ENCODE data around the gene GPSM1. TPM values are rescaled to one million over a fixed set of nuclear protein-coding genes. Genes with fewer than 3 reads are reported as not detected.

The GPSM1 gene
- polyA plus RNA-seq, 2 donors, result 1.7 to 4.5 TPM

GRCh38 chr9:136395345-136396218 is 68.2 kb downstream of the GPSM1 start:
- H3K4me3 ChIP-seq (ENCODE audit: low read depth in 1 of 2, low read length in 2 of 2), result no peak overlapping the region
- H3K4me1 ChIP-seq (ENCODE audit: control insufficient read depth in 2 of 2, insufficient read depth in 2 of 2, low read length in 1 of 2), result peaks cover 0 to 14% of the 10 kb centered on the region in 2 donors
- H3K36me3 ChIP-seq (ENCODE audit: control insufficient read depth in 2 of 2, insufficient read depth in 2 of 2, low read length in 1 of 2), result peaks cover 14 to 49% of the 10 kb centered on the region in 2 donors
- 84 to 87% methylated on average over 26 of the region's 26 CpGs for WGBS, 2 donors
- no peaks in the 10 kb centered on the region for H3K9me3 ChIP-seq (ENCODE audit: control insufficient read depth in 2 of 2, insufficient read depth in 1 of 2, low read depth in 1 of 2, low read length in 1 of 2)
- no peak overlapping the region for H3K27ac ChIP-seq (ENCODE audit: low read depth in 2 of 2, low read length in 1 of 2)
- H3K27me3 ChIP-seq (ENCODE audit: control insufficient read depth in 1 of 2, insufficient read depth in 2 of 2, low read length in 2 of 2), result no peaks in the 10 kb centered on the region

GRCh38 chr9:136396219-136396515 is 68.8 kb downstream of the GPSM1 start:
- peaks cover 14 to 49% of the 10 kb centered on the region in 2 donors for H3K36me3 ChIP-seq (ENCODE audit: control insufficient read depth in 2 of 2, insufficient read depth in 2 of 2, low read length in 1 of 2)
- no peaks in the 10 kb centered on the region for H3K9me3 ChIP-seq (ENCODE audit: control insufficient read depth in 2 of 2, insufficient read depth in 1 of 2, low read depth in 1 of 2, low read length in 1 of 2)
- H3K4me3 ChIP-seq (ENCODE audit: low read depth in 1 of 2, low read length in 2 of 2), result no peak overlapping the region
- no peaks in the 10 kb centered on the region for H3K27me3 ChIP-seq (ENCODE audit: control insufficient read depth in 1 of 2, insufficient read depth in 2 of 2, low read length in 2 of 2)
- H3K27ac ChIP-seq (ENCODE audit: low read depth in 2 of 2, low read length in 1 of 2), result no peak overlapping the region
- 67 to 75% methylated on average over 4 of the region's 4 CpGs for WGBS, 2 donors
- peaks cover 0 to 14% of the 10 kb centered on the region in 2 donors for H3K4me1 ChIP-seq (ENCODE audit: control insufficient read depth in 2 of 2, insufficient read depth in 2 of 2, low read length in 1 of 2)

GRCh38 chr9:136397643-136398042 is 70.3 kb downstream of the GPSM1 start:
- Histone ChIP-seq H3K9me3 (ENCODE audit: control insufficient read depth in 2 of 2, insufficient read depth in 1 of 2, low read depth in 1 of 2, low read length in 1 of 2) (no peaks in the 10 kb centered on the region), H3K27ac (ENCODE audit: low read depth in 2 of 2, low read length in 1 of 2) (no peak overlapping the region), H3K4me3 (ENCODE audit: low read depth in 1 of 2, low read length in 2 of 2) (no peak overlapping the region), H3K27me3 (ENCODE audit: control insufficient read depth in 1 of 2, insufficient read depth in 2 of 2, low read length in 2 of 2) (no peaks in the 10 kb centered on the region), H3K36me3 (ENCODE audit: control insufficient read depth in 2 of 2, insufficient read depth in 2 of 2, low read length in 1 of 2) (peaks cover 10 to 44% of the 10 kb centered on the region in 2 donors), H3K4me1 (ENCODE audit: control insufficient read depth in 2 of 2, insufficient read depth in 2 of 2, low read length in 1 of 2) (peaks cover 0 to 14% of the 10 kb centered on the region in 2 donors)
- WGBS, 2 donors, result 71 to 81% methylated on average over 6 of the region's 6 CpGs

- H3K27ac ChIP-seq (ENCODE audit: low read depth in 2 of 2, low read length in 1 of 2), result no peak overlapping the region
- H3K4me3 ChIP-seq (ENCODE audit: low read depth in 1 of 2, low read length in 2 of 2), result no peak overlapping the region
These were observed 70.9 kb downstream of the GPSM1 start for GRCh38 chr9:136398286-136398685.

GRCh38 chr9:136399176-136400037 is 72.1 kb downstream of the GPSM1 start:
- Histone ChIP-seq H3K4me3 (ENCODE audit: low read depth in 1 of 2, low read length in 2 of 2) (peak overlapping the region; percentile 90 to 93), H3K9me3 (ENCODE audit: control insufficient read depth in 2 of 2, insufficient read depth in 1 of 2, low read depth in 1 of 2, low read length in 1 of 2) (no peaks in the 10 kb centered on the region), H3K27ac (ENCODE audit: low read depth in 2 of 2, low read length in 1 of 2) (no peak overlapping the region), H3K4me1 (ENCODE audit: control insufficient read depth in 2 of 2, insufficient read depth in 2 of 2, low read length in 1 of 2) (peaks cover 0 to 18% of the 10 kb centered on the region in 2 donors), H3K36me3 (ENCODE audit: control insufficient read depth in 2 of 2, insufficient read depth in 2 of 2, low read length in 1 of 2) (peaks cover 10 to 44% of the 10 kb centered on the region in 2 donors), H3K27me3 (ENCODE audit: control insufficient read depth in 1 of 2, insufficient read depth in 2 of 2, low read length in 2 of 2) (no peaks in the 10 kb centered on the region)
- WGBS, 2 donors, result 1 to 2% methylated on average over 44 to 67 of the region's 67 CpGs

More at GRCh38 chr9:136398286-136398685, 70.9 kb downstream of the GPSM1 start:
- Histone ChIP-seq H3K4me1 (ENCODE audit: control insufficient read depth in 2 of 2, insufficient read depth in 2 of 2, low read length in 1 of 2) (peaks cover 0 to 14% of the 10 kb centered on the region in 2 donors), H3K36me3 (ENCODE audit: control insufficient read depth in 2 of 2, insufficient read depth in 2 of 2, low read length in 1 of 2) (peaks cover 10 to 45% of the 10 kb centered on the region in 2 donors), H3K9me3 (ENCODE audit: control insufficient read depth in 2 of 2, insufficient read depth in 1 of 2, low read depth in 1 of 2, low read length in 1 of 2) (no peaks in the 10 kb centered on the region), H3K27me3 (ENCODE audit: control insufficient read depth in 1 of 2, insufficient read depth in 2 of 2, low read length in 2 of 2) (no peaks in the 10 kb centered on the region)
- WGBS, 2 donors, result 91 to 92% methylated on average over 12 of the region's 12 CpGs

GRCh38 chr9:136400038-136400834 is 72.9 kb downstream of the GPSM1 start, which contains the start of gene SNAPC4:
Gene SNAPC4 (minus strand): TSS chr9:136400170. CDS start chr9:136398428, 1,742 bp downstream.
- WGBS, 2 donors, result 5% methylated on average over 68 to 71 of the region's 71 CpGs
- Histone ChIP-seq H3K36me3 (ENCODE audit: control insufficient read depth in 2 of 2, insufficient read depth in 2 of 2, low read length in 1 of 2) (peaks cover 10 to 40% of the 10 kb centered on the region in 2 donors), H3K27ac (ENCODE audit: low read depth in 2 of 2, low read length in 1 of 2) (no peak within 1 kb of the TSS)

GRCh38 chr9:136401173-136401922 is 74.0 kb downstream of the GPSM1 start:
- H3K4me1 ChIP-seq (ENCODE audit: control insufficient read depth in 2 of 2, insufficient read depth in 2 of 2, low read length in 1 of 2), result peaks cover 0 to 22% of the 10 kb centered on the region in 2 donors
- WGBS, 2 donors, result 89 to 90% methylated on average over 18 of the region's 18 CpGs
- H3K4me3 ChIP-seq (ENCODE audit: low read depth in 1 of 2, low read length in 2 of 2), result no peak overlapping the region
- H3K27ac ChIP-seq (ENCODE audit: low read depth in 2 of 2, low read length in 1 of 2), result no peak overlapping the region
- H3K9me3 ChIP-seq (ENCODE audit: control insufficient read depth in 2 of 2, insufficient read depth in 1 of 2, low read depth in 1 of 2, low read length in 1 of 2), result no peaks in the 10 kb centered on the region
- no peaks in the 10 kb centered on the region for H3K27me3 ChIP-seq (ENCODE audit: control insufficient read depth in 1 of 2, insufficient read depth in 2 of 2, low read length in 2 of 2)
- H3K36me3 ChIP-seq (ENCODE audit: control insufficient read depth in 2 of 2, insufficient read depth in 2 of 2, low read length in 1 of 2), result peaks cover 0 to 33% of the 10 kb centered on the region in 2 donors

More at GRCh38 chr9:136400038-136400834, 72.9 kb downstream of the GPSM1 start, which contains the start of gene SNAPC4:
- H3K9me3 ChIP-seq (ENCODE audit: control insufficient read depth in 2 of 2, insufficient read depth in 1 of 2, low read depth in 1 of 2, low read length in 1 of 2), result no peaks in the 10 kb centered on the region
- no peaks in the 10 kb centered on the region for H3K27me3 ChIP-seq (ENCODE audit: control insufficient read depth in 1 of 2, insufficient read depth in 2 of 2, low read length in 2 of 2)
- H3K4me3 ChIP-seq (ENCODE audit: low read depth in 1 of 2, low read length in 2 of 2), result peak within 1 kb of the TSS; percentile 90 to 93
- peaks cover 0 to 22% of the 10 kb centered on the region in 2 donors for H3K4me1 ChIP-seq (ENCODE audit: control insufficient read depth in 2 of 2, insufficient read depth in 2 of 2, low read length in 1 of 2)

- Histone ChIP-seq H3K27me3 (ENCODE audit: control insufficient read depth in 1 of 2, insufficient read depth in 2 of 2, low read length in 2 of 2) (no peaks in the 10 kb centered on the region), H3K9me3 (ENCODE audit: control insufficient read depth in 2 of 2, insufficient read depth in 1 of 2, low read depth in 1 of 2, low read length in 1 of 2) (no peaks in the 10 kb centered on the region), H3K4me1 (ENCODE audit: control insufficient read depth in 2 of 2, insufficient read depth in 2 of 2, low read length in 1 of 2) (peaks cover 0 to 22% of the 10 kb centered on the region in 2 donors), H3K4me3 (ENCODE audit: low read depth in 1 of 2, low read length in 2 of 2) (no peak overlapping the region), H3K27ac (ENCODE audit: low read depth in 2 of 2, low read length in 1 of 2) (no peak overlapping the region), H3K36me3 (ENCODE audit: control insufficient read depth in 2 of 2, insufficient read depth in 2 of 2, low read length in 1 of 2) (peaks cover 3 to 31% of the 10 kb centered on the region in 2 donors)
- WGBS, 2 donors, result 75 to 82% methylated on average over 13 of the region's 13 CpGs
These were observed 74.7 kb downstream of the GPSM1 start for GRCh38 chr9:136402067-136402466.
